ENCODE data around the gene PNPLA1.

DNA sequence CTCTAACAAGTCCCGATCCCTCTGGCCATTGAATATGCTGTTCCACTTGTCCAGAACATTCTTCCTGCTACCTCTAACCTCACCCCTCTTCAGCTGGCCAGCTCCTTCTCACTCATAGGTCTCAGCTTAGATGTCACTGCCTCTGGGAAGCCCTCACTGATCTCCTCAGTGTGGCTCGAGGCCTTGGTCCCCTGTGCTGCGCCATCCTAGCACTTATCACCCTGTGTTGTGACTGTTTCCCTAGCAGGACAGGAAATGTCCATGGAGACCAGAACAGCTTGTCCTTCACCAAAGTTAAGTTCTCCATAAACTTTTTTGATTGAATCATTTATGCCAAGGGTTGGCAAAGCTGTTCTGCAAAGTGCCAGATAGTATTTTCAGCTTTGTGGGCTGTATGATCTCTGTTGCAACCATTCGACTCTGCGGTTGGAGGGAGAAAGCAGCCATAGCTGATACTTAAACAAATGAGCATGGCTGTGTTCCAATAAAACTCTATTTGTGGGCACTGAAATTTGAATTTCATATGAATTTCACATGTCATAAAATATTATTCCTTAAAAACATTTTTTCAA lies 73.3 kb downstream of the PNPLA1 start:
- TF ChIP-seq, protein P1, sequence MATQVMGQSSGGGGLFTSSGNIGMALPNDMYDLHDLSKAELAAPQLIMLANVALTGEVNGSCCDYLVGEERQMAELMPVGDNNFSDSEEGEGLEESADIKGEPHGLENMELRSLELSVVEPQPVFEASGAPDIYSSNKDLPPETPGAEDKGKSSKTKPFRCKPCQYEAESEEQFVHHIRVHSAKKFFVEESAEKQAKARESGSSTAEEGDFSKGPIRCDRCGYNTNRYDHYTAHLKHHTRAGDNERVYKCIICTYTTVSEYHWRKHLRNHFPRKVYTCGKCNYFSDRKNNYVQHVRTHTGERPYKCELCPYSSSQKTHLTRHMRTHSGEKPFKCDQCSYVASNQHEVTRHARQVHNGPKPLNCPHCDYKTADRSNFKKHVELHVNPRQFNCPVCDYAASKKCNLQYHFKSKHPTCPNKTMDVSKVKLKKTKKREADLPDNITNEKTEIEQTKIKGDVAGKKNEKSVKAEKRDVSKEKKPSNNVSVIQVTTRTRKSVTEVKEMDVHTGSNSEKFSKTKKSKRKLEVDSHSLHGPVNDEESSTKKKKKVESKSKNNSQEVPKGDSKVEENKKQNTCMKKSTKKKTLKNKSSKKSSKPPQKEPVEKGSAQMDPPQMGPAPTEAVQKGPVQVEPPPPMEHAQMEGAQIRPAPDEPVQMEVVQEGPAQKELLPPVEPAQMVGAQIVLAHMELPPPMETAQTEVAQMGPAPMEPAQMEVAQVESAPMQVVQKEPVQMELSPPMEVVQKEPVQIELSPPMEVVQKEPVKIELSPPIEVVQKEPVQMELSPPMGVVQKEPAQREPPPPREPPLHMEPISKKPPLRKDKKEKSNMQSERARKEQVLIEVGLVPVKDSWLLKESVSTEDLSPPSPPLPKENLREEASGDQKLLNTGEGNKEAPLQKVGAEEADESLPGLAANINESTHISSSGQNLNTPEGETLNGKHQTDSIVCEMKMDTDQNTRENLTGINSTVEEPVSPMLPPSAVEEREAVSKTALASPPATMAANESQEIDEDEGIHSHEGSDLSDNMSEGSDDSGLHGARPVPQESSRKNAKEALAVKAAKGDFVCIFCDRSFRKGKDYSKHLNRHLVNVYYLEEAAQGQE (IDR thresholded peaks at IDR 0.05; ENCODE audit: insufficient read depth in 1 of 2, low read depth in 2 of 2, low read length in 2 of 2) = no peak
- TF ChIP-seq POLR2AphosphoS5 (IDR thresholded peaks at IDR 0.05; ENCODE audit: low read depth, low read length) (no peak), SIN3A (IDR thresholded peaks at IDR 0.05; ENCODE audit: borderline replicate concordance, insufficient read depth, low read length) (no peak)

All from PFSK-1 (cell line).